ENCODE results near the gene NR2C2. TPM values are rescaled to one million over a fixed set of nuclear protein-coding genes. Genes with fewer than 3 reads are reported as not detected.

NR2C2 gene
- total and polyA plus RNA-seq, 2 donors (not counting 1 experiment from before 2014, with no cell fraction given), result 22.8 to 96.9 TPM

GRCh38 chr3:14911651-14912050 is 35.7 kb upstream of the NR2C2 start:
- no peaks in the 10 kb centered on the region for H3K4me1 ChIP-seq (ENCODE audit: control insufficient read depth in 2 of 2, insufficient read depth in 2 of 2, low read length in 2 of 2)
- TF ChIP-seq EZH2 (IDR thresholded peaks at IDR 0.05; ENCODE audit: borderline replicate concordance, insufficient read depth, low read depth, low read length, poor library complexity, severe bottlenecking), result no peak
- no peak for TF ChIP-seq CTCF (IDR thresholded peaks at IDR 0.05)
- H3K4me1 Mint-ChIP-seq, result no peaks in the 10 kb centered on the region
- no peak overlapping the region for H3K27ac ChIP-seq (ENCODE audit: low read length in 2 of 2)
- H3K36me3 ChIP-seq (replicated peaks in 1 of 2; ENCODE audit: control extremely low read depth in 1 of 2, control insufficient read depth in 1 of 2, extremely low read depth in 1 of 2, insufficient read depth in 2 of 2, low read length in 1 of 2), result no peaks in the 10 kb centered on the region
- H3K4me3 Mint-ChIP-seq, result no peak overlapping the region
- no peak for DNase-seq
- 92% methylated on average over 11 of the region's 11 CpGs for WGBS (ENCODE audit: insufficient coverage)
- H2AFZ ChIP-seq (ENCODE audit: insufficient read depth, low read depth, low read length, poor library complexity, severe bottlenecking), result no peak overlapping the region
- no peak overlapping the region for H3K4me3 ChIP-seq (ENCODE audit: control extremely low read depth in 1 of 5, extremely low read depth in 1 of 5, insufficient read depth in 1 of 5, low read depth in 2 of 5, low read length in 4 of 5)
- intact Hi-C loops (cut with micrococcal nuclease), result no loop called here
- H3K27ac Mint-ChIP-seq, result no peak overlapping the region
- no peaks in the 10 kb centered on the region for H3K9me3 Mint-ChIP-seq (ENCODE audit: insufficient read depth)
- H3K27me3 Mint-ChIP-seq, result peaks cover 23% of the 10 kb centered on the region
- H3K9me3 ChIP-seq (ENCODE audit: control extremely low read depth in 1 of 3, control insufficient read depth in 2 of 3, insufficient read depth in 1 of 3, low read length in 2 of 3), result peaks cover 0 to 5% (median 0%) of the 10 kb centered on the region in 3 donors
- H3K9ac ChIP-seq (ENCODE audit: low read length), result no peak overlapping the region
- peaks cover 0 to 6% (median 0%) of the 10 kb centered on the region in 4 experiments for H3K27me3 ChIP-seq (replicated peaks in 1 of 4; ENCODE audit: control extremely low read depth in 1 of 4, control insufficient read depth in 3 of 4, insufficient read depth in 4 of 4, low read length in 3 of 4)
- H4K20me1 ChIP-seq (ENCODE audit: control insufficient read depth, insufficient read depth, low read length, poor library complexity, severe bottlenecking), result no peaks in the 10 kb centered on the region
- no peaks in the 10 kb centered on the region for H3K79me2 ChIP-seq (ENCODE audit: control insufficient read depth, insufficient read depth, low read length)
- ChIA-PET POLR2A (no interaction called here), CTCF (no interaction called here)
- H3K4me2 ChIP-seq (replicated peaks; ENCODE audit: low read depth, low read length, poor library complexity, severe bottlenecking), result no peak overlapping the region
- ATAC-seq (ENCODE audit: low read depth), result no peak

GRCh38 chr3:14913071-14913925 is 34.1 kb upstream of the NR2C2 start:
- no peaks in the 10 kb centered on the region for H3K4me1 ChIP-seq (ENCODE audit: control insufficient read depth in 2 of 2, insufficient read depth in 2 of 2, low read length in 2 of 2)
- Mint-ChIP-seq H3K9me3 (ENCODE audit: insufficient read depth) (no peaks in the 10 kb centered on the region), H3K27me3 (peaks cover 23% of the 10 kb centered on the region), H3K27ac (no peak overlapping the region), H3K4me1 (no peaks in the 10 kb centered on the region), H3K4me3 (no peak overlapping the region)
- DNase-seq (no peak), ATAC-seq (ENCODE audit: low read depth) (no peak)
- WGBS (ENCODE audit: insufficient coverage), result 85% methylated on average over 8 of the region's 10 CpGs
- H3K4me3 ChIP-seq (ENCODE audit: control extremely low read depth in 1 of 5, extremely low read depth in 1 of 5, insufficient read depth in 1 of 5, low read depth in 2 of 5, low read length in 4 of 5), result no peak overlapping the region
- no peaks in the 10 kb centered on the region for H4K20me1 ChIP-seq (ENCODE audit: control insufficient read depth, insufficient read depth, low read length, poor library complexity, severe bottlenecking)
- no peaks in the 10 kb centered on the region for H3K9me3 ChIP-seq (ENCODE audit: control extremely low read depth in 1 of 3, control insufficient read depth in 2 of 3, insufficient read depth in 1 of 3, low read length in 2 of 3)
- TF ChIP-seq CTCF (IDR thresholded peaks at IDR 0.05) (no peak), EZH2 (IDR thresholded peaks at IDR 0.05; ENCODE audit: borderline replicate concordance, insufficient read depth, low read depth, low read length, poor library complexity, severe bottlenecking) (no peak)
- no peak overlapping the region for H3K9ac ChIP-seq (ENCODE audit: low read length)
- H3K27ac ChIP-seq (ENCODE audit: low read length in 2 of 2), result no peak overlapping the region
- intact Hi-C loops (cut with micrococcal nuclease), result no loop called here
- H3K27me3 ChIP-seq (replicated peaks in 1 of 4; ENCODE audit: control extremely low read depth in 1 of 4, control insufficient read depth in 3 of 4, insufficient read depth in 4 of 4, low read length in 3 of 4), result peaks cover 0 to 6% (median 0%) of the 10 kb centered on the region in 4 experiments
- H3K79me2 ChIP-seq (ENCODE audit: control insufficient read depth, insufficient read depth, low read length), result no peaks in the 10 kb centered on the region
- ChIA-PET POLR2A (no interaction called here), CTCF (interaction anchor here (0.8 kb wide), 1 partner anchor 10 kb away, joined by 4 read pairs; no protein-coding TSS in a partner anchor)
- no peaks in the 10 kb centered on the region for H3K36me3 ChIP-seq (replicated peaks in 1 of 2; ENCODE audit: control extremely low read depth in 1 of 2, control insufficient read depth in 1 of 2, extremely low read depth in 1 of 2, insufficient read depth in 2 of 2, low read length in 1 of 2)
- H2AFZ ChIP-seq (ENCODE audit: insufficient read depth, low read depth, low read length, poor library complexity, severe bottlenecking), result no peak overlapping the region
- no peak overlapping the region for H3K4me2 ChIP-seq (replicated peaks; ENCODE audit: low read depth, low read length, poor library complexity, severe bottlenecking)

Data from B cell (primary cell).